ENCODE data around the gene GFRA4.

Gene GFRA4

GRCh38 chr20:3693376-3693775, 30.2 kb upstream of the GFRA4 start:
- Histone ChIP-seq H3K4me3 (ENCODE audit: control insufficient read depth in 1 of 7, extremely low read depth in 1 of 7, insufficient read depth in 4 of 7, low read depth in 2 of 7, low read length in 6 of 7) (no peak overlapping the region), H3K4me1 (ENCODE audit: control extremely low read depth in 1 of 4, control insufficient read depth in 4 of 4, insufficient read depth in 4 of 4, low read length in 3 of 4) (no peaks in the 10 kb centered on the region), H3K27ac (ENCODE audit: insufficient read depth in 1 of 2, low read depth in 1 of 2, low read length in 2 of 2, poor library complexity in 1 of 2, severe bottlenecking in 2 of 2) (no peak overlapping the region), H3K9me3 (ENCODE audit: control extremely low read depth in 1 of 5, control insufficient read depth in 4 of 5, insufficient read depth in 2 of 5, low read depth in 1 of 5, low read length in 4 of 5) (peaks cover 0 to 2% (median 0%) of the 10 kb centered on the region in 5 experiments), H3K27me3 (replicated peaks in 2 of 5; ENCODE audit: control insufficient read depth in 4 of 5, insufficient read depth in 5 of 5, low read length in 4 of 5) (peaks cover 0 to 4% (median 0%) of the 10 kb centered on the region in 5 experiments), H3K36me3 (ENCODE audit: control insufficient read depth in 4 of 4, insufficient read depth in 4 of 4, low read length in 3 of 4) (no peaks in the 10 kb centered on the region)
- POLR2A ChIA-PET, result no interaction called here
- CTCF ChIA-PET, result interaction anchor here (1.1 to 2.7 kb wide), 6 partner anchors 15 to 915 kb away, joined by 3 to 6 read pairs (median 4); no protein-coding TSS in a partner anchor
- WGBS (ENCODE audit: insufficient coverage), result 95% methylated on average over 12 of the region's 13 CpGs
- no peak for DNase-seq

DNA sequence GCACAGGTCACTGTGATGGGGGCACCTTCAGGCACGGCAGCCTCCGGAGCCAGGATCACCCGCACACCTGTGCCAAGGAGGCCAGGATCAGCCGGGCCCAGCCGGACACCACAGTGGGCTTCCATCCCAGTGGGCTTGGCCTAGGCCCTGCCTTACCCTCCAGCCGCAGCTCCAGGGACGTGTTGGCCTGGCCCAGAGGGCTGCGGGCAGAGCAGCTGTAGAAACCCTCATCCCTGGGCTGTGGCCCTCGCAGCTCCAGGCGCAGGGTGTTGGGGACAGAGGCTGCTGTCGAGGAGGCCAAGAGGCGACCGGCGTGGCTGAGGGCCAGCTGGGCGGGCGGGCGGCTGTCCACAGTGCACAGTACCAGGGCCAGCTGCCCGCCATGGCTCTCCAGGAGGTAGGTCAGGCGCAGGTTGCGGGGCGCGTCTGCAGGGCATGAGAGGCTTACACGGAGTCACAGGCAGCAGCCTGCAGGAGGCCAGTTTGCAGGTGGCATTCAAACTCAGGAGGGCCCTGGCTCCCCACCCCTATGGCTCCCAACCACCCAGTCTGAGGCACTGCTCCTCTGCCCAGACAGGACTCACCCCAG, 29.6 kb upstream of the GFRA4 start:
- no peaks in the 10 kb centered on the region for H3K36me3 ChIP-seq (ENCODE audit: control insufficient read depth in 4 of 4, insufficient read depth in 4 of 4, low read length in 3 of 4)
- ChIA-PET CTCF (interaction anchor here (0.8 to 1.4 kb wide), 6 partner anchors 15 to 914 kb away, joined by 3 to 6 read pairs (median 4); no protein-coding TSS in a partner anchor), POLR2A (no interaction called here)
- no peak for DNase-seq
- no peak overlapping the region for H3K4me3 ChIP-seq (ENCODE audit: control insufficient read depth in 1 of 7, extremely low read depth in 1 of 7, insufficient read depth in 4 of 7, low read depth in 2 of 7, low read length in 6 of 7)
- 98% methylated on average over 22 of the region's 23 CpGs for WGBS (ENCODE audit: insufficient coverage)
- H3K27ac ChIP-seq (ENCODE audit: insufficient read depth in 1 of 2, low read depth in 1 of 2, low read length in 2 of 2, poor library complexity in 1 of 2, severe bottlenecking in 2 of 2), result no peak overlapping the region
- peaks cover 0 to 4% (median 0%) of the 10 kb centered on the region in 5 experiments for H3K27me3 ChIP-seq (replicated peaks in 2 of 5; ENCODE audit: control insufficient read depth in 4 of 5, insufficient read depth in 5 of 5, low read length in 4 of 5)
- peaks cover 0 to 2% (median 0%) of the 10 kb centered on the region in 5 experiments for H3K9me3 ChIP-seq (ENCODE audit: control extremely low read depth in 1 of 5, control insufficient read depth in 4 of 5, insufficient read depth in 2 of 5, low read depth in 1 of 5, low read length in 4 of 5)
- no peaks in the 10 kb centered on the region for H3K4me1 ChIP-seq (ENCODE audit: control extremely low read depth in 1 of 4, control insufficient read depth in 4 of 4, insufficient read depth in 4 of 4, low read length in 3 of 4)

- no peak overlapping the region for H3K27ac ChIP-seq (ENCODE audit: insufficient read depth in 1 of 2, low read depth in 1 of 2, low read length in 2 of 2, poor library complexity in 1 of 2, severe bottlenecking in 2 of 2)
- DNase-seq, result no peak
- H3K4me3 ChIP-seq (ENCODE audit: control insufficient read depth in 1 of 7, extremely low read depth in 1 of 7, insufficient read depth in 4 of 7, low read depth in 2 of 7, low read length in 6 of 7), result no peak overlapping the region
- H3K4me1 ChIP-seq (ENCODE audit: control extremely low read depth in 1 of 4, control insufficient read depth in 4 of 4, insufficient read depth in 4 of 4, low read length in 3 of 4), result no peaks in the 10 kb centered on the region
- 89% methylated on average over 9 of the region's 9 CpGs for WGBS (ENCODE audit: insufficient coverage)
- peaks cover 0 to 12% (median 0%) of the 10 kb centered on the region in 5 experiments for H3K27me3 ChIP-seq (replicated peaks in 2 of 5; ENCODE audit: control insufficient read depth in 4 of 5, insufficient read depth in 5 of 5, low read length in 4 of 5)
- ChIA-PET CTCF (interaction anchor here (0.7 kb wide), 1 partner anchor 14 kb away, joined by 3 read pairs; no protein-coding TSS in a partner anchor), POLR2A (no interaction called here)
- no peaks in the 10 kb centered on the region for H3K36me3 ChIP-seq (ENCODE audit: control insufficient read depth in 4 of 4, insufficient read depth in 4 of 4, low read length in 3 of 4)
- peaks cover 0 to 2% (median 0%) of the 10 kb centered on the region in 5 experiments for H3K9me3 ChIP-seq (ENCODE audit: control extremely low read depth in 1 of 5, control insufficient read depth in 4 of 5, insufficient read depth in 2 of 5, low read depth in 1 of 5, low read length in 4 of 5)
Observed at GRCh38 chr20:3691897-3692296, 28.7 kb upstream of the GFRA4 start.

- peaks cover 0 to 17% (median 1%) of the 10 kb centered on the region in 5 experiments for H3K27me3 ChIP-seq (replicated peaks in 2 of 5; ENCODE audit: control insufficient read depth in 4 of 5, insufficient read depth in 5 of 5, low read length in 4 of 5)
- H3K9me3 ChIP-seq (ENCODE audit: control extremely low read depth in 1 of 5, control insufficient read depth in 4 of 5, insufficient read depth in 2 of 5, low read depth in 1 of 5, low read length in 4 of 5), result peaks cover 0 to under 1% (median 0%) of the 10 kb centered on the region in 5 experiments
- no peaks in the 10 kb centered on the region for H3K4me1 ChIP-seq (ENCODE audit: control extremely low read depth in 1 of 4, control insufficient read depth in 4 of 4, insufficient read depth in 4 of 4, low read length in 3 of 4)
- H3K4me3 ChIP-seq (ENCODE audit: control insufficient read depth in 1 of 7, extremely low read depth in 1 of 7, insufficient read depth in 4 of 7, low read depth in 2 of 7, low read length in 6 of 7), result no peak overlapping the region
- no peak overlapping the region for H3K27ac ChIP-seq (ENCODE audit: insufficient read depth in 1 of 2, low read depth in 1 of 2, low read length in 2 of 2, poor library complexity in 1 of 2, severe bottlenecking in 2 of 2)
- ChIA-PET CTCF (interaction anchor here (0.6 to 1.0 kb wide), 4 partner anchors 12 to 460 kb away, joined by 3 to 4 read pairs (median 3); no protein-coding TSS in a partner anchor), POLR2A (interaction anchor here (0.6 kb wide), 1 partner anchor 646 kb away, joined by 6 read pairs; no protein-coding TSS in a partner anchor)
- WGBS (ENCODE audit: insufficient coverage), result 96% methylated on average over 16 of the region's 16 CpGs
- H3K36me3 ChIP-seq (ENCODE audit: control insufficient read depth in 4 of 4, insufficient read depth in 4 of 4, low read length in 3 of 4), result no peaks in the 10 kb centered on the region
- DNase-seq, result no peak
Observed at GRCh38 chr20:3691306-3691705, 28.1 kb upstream of the GFRA4 start.

DNA sequence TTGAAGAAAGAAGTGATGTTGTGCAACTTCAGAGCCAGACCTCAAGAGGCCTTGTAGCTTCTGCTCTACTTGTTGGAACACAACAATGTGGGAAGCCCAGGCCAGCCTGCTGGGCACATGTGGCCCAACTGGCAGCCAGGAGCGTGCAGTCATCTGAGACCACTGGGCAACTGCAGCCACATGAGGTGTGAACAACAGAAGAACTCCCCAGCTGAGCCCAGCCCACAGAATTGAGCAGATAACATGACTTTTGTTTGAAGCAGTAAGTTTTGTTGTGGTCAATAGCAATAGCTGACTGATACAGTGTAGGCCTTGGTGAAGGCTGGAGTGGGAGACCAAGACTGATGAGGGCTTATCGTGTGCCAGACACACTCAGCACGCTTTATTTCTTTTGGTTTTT, 27.2 kb upstream of the GFRA4 start:
- no peaks in the 10 kb centered on the region for H3K36me3 ChIP-seq (ENCODE audit: control insufficient read depth in 4 of 4, insufficient read depth in 4 of 4, low read length in 3 of 4)
- no peak overlapping the region for H3K27ac ChIP-seq (ENCODE audit: insufficient read depth in 1 of 2, low read depth in 1 of 2, low read length in 2 of 2, poor library complexity in 1 of 2, severe bottlenecking in 2 of 2)
- 100% methylated on average over 2 of the region's 3 CpGs for WGBS (ENCODE audit: insufficient coverage)
- ChIA-PET POLR2A (interaction anchor here (0.6 kb wide), 1 partner anchor 645 kb away, joined by 6 read pairs; no protein-coding TSS in a partner anchor), CTCF (interaction anchor here (0.6 to 1.0 kb wide), 3 partner anchors 11 to 459 kb away, joined by 3 to 4 read pairs (median 3); no protein-coding TSS in a partner anchor)
- no peak overlapping the region for H3K4me3 ChIP-seq (ENCODE audit: control insufficient read depth in 1 of 7, extremely low read depth in 1 of 7, insufficient read depth in 4 of 7, low read depth in 2 of 7, low read length in 6 of 7)
- peaks cover 0 to 22% (median 6%) of the 10 kb centered on the region in 5 experiments for H3K27me3 ChIP-seq (replicated peaks in 2 of 5; ENCODE audit: control insufficient read depth in 4 of 5, insufficient read depth in 5 of 5, low read length in 4 of 5)
- H3K4me1 ChIP-seq (ENCODE audit: control extremely low read depth in 1 of 4, control insufficient read depth in 4 of 4, insufficient read depth in 4 of 4, low read length in 3 of 4), result no peaks in the 10 kb centered on the region
- no peak for DNase-seq
- no peaks in the 10 kb centered on the region for H3K9me3 ChIP-seq (ENCODE audit: control extremely low read depth in 1 of 5, control insufficient read depth in 4 of 5, insufficient read depth in 2 of 5, low read depth in 1 of 5, low read length in 4 of 5)

DNA sequence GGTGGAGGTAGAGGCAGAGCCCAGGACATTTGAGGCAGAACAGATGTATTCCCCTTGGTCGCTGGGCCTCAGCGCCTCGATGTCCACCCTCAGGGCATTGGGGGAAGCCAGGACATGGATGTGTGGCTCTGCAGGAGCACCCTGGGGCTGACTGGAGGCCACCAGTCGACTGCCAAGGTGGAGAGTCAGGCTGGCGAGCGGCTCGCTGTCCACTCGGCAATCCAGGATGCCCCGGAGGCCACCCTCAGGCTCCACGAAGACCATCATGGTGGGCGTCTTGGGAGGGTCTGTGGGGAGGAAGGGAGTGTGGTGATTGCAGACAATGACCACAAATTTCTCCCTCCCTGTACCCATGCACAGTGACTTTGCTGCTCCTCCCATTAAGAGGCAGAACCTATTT, 26.8 kb upstream of the GFRA4 start:
- H3K27me3 ChIP-seq (replicated peaks in 2 of 5; ENCODE audit: control insufficient read depth in 4 of 5, insufficient read depth in 5 of 5, low read length in 4 of 5), result peaks cover 0 to 27% (median 10%) of the 10 kb centered on the region in 5 experiments
- WGBS (ENCODE audit: insufficient coverage), result 98% methylated on average over 7 of the region's 11 CpGs
- H3K36me3 ChIP-seq (ENCODE audit: control insufficient read depth in 4 of 4, insufficient read depth in 4 of 4, low read length in 3 of 4), result no peaks in the 10 kb centered on the region
- DNase-seq, result no peak
- no peak overlapping the region for H3K4me3 ChIP-seq (ENCODE audit: control insufficient read depth in 1 of 7, extremely low read depth in 1 of 7, insufficient read depth in 4 of 7, low read depth in 2 of 7, low read length in 6 of 7)
- ChIA-PET CTCF (interaction anchor here (1.0 kb wide), 1 partner anchor 13 kb away, joined by 3 read pairs; no protein-coding TSS in a partner anchor), POLR2A (no interaction called here)
- no peaks in the 10 kb centered on the region for H3K4me1 ChIP-seq (ENCODE audit: control extremely low read depth in 1 of 4, control insufficient read depth in 4 of 4, insufficient read depth in 4 of 4, low read length in 3 of 4)
- H3K9me3 ChIP-seq (ENCODE audit: control extremely low read depth in 1 of 5, control insufficient read depth in 4 of 5, insufficient read depth in 2 of 5, low read depth in 1 of 5, low read length in 4 of 5), result no peaks in the 10 kb centered on the region
- H3K27ac ChIP-seq (ENCODE audit: insufficient read depth in 1 of 2, low read depth in 1 of 2, low read length in 2 of 2, poor library complexity in 1 of 2, severe bottlenecking in 2 of 2), result no peak overlapping the region

- H3K9me3 ChIP-seq (ENCODE audit: control extremely low read depth in 1 of 5, control insufficient read depth in 4 of 5, insufficient read depth in 2 of 5, low read depth in 1 of 5, low read length in 4 of 5), result no peaks in the 10 kb centered on the region
- ChIA-PET POLR2A (no interaction called here), CTCF (interaction anchor here (1.3 to 3.2 kb wide), 2 partner anchors 11 to 23 kb away, joined by 5 to 11 read pairs; no protein-coding TSS in a partner anchor)
- no peak for DNase-seq
- no peaks in the 10 kb centered on the region for H3K36me3 ChIP-seq (ENCODE audit: control insufficient read depth in 4 of 4, insufficient read depth in 4 of 4, low read length in 3 of 4)
- no peak overlapping the region for H3K4me3 ChIP-seq (ENCODE audit: control insufficient read depth in 1 of 7, extremely low read depth in 1 of 7, insufficient read depth in 4 of 7, low read depth in 2 of 7, low read length in 6 of 7)
- no peak overlapping the region for H3K27ac ChIP-seq (ENCODE audit: insufficient read depth in 1 of 2, low read depth in 1 of 2, low read length in 2 of 2, poor library complexity in 1 of 2, severe bottlenecking in 2 of 2)
- H3K27me3 ChIP-seq (replicated peaks in 2 of 5; ENCODE audit: control insufficient read depth in 4 of 5, insufficient read depth in 5 of 5, low read length in 4 of 5), result peaks cover 0 to 40% (median 20%) of the 10 kb centered on the region in 5 experiments
- WGBS (ENCODE audit: insufficient coverage), result 60% methylated on average over 1 of the region's 2 CpGs
- H3K4me1 ChIP-seq (ENCODE audit: control extremely low read depth in 1 of 4, control insufficient read depth in 4 of 4, insufficient read depth in 4 of 4, low read length in 3 of 4), result no peaks in the 10 kb centered on the region
Observed at GRCh38 chr20:3687655-3688054, 24.5 kb upstream of the GFRA4 start.
